EL (cell line): ENCODE data around the gene OTUB2.
A peak's percentile ranks its signal among the peaks of the same experiment; 100 is the strongest.

ENCODE experiments used
- DNase-seq: peaks from one replicate; pipeline ENCODE4 v3.0.0-alpha.2; 2016

The OTUB2 gene

GRCh38 chr14:93997082-93997481 is 29.1 kb upstream of the OTUB2 start, which contains the start of gene CCDC197:
CCDC197 (plus strand) TSS chr14:93997301; CDS start chr14:93998132, 831 bp downstream.
- DNase-seq: no peak

GRCh38 chr14:93997916-93998870 is 27.9 kb upstream of the OTUB2 start:
- DNase-seq: no peak

GRCh38 chr14:93998871-93999403 is 27.2 kb upstream of the OTUB2 start:
- DNase-seq: no peak

- no peak for DNase-seq
Measured at GRCh38 chr14:93999573-93999972, 26.6 kb upstream of the OTUB2 start.

GRCh38 chr14:94000267-94000666 is 25.9 kb upstream of the OTUB2 start:
- no peak for DNase-seq

GRCh38 chr14:94001016-94001415 is 25.1 kb upstream of the OTUB2 start:
- no peak for DNase-seq

GRCh38 chr14:94001501-94002396 is 24.4 kb upstream of the OTUB2 start:
- DNase-seq: peak; percentile 68

- DNase-seq: no peak
Measured at GRCh38 chr14:94003397-94003796, 22.7 kb upstream of the OTUB2 start.

- no peak for DNase-seq
Measured at GRCh38 chr14:94004015-94004414, 22.1 kb upstream of the OTUB2 start.

- DNase-seq: no peak
Measured at GRCh38 chr14:94005324-94006073, 20.6 kb upstream of the OTUB2 start.

- DNase-seq: no peak
Measured at GRCh38 chr14:94008234-94008633, 17.9 kb upstream of the OTUB2 start.

GRCh38 chr14:94009767-94010166 is 16.4 kb upstream of the OTUB2 start:
- DNase-seq: no peak

GRCh38 chr14:94010625-94011024 is 15.5 kb upstream of the OTUB2 start:
- DNase-seq: no peak

- DNase-seq: peak; percentile 26
Measured at GRCh38 chr14:94011795-94012194, 14.3 kb upstream of the OTUB2 start.

GRCh38 chr14:94014382-94014781 is 11.8 kb upstream of the OTUB2 start:
- DNase-seq: no peak

GRCh38 chr14:94015223-94015622 is 10.9 kb upstream of the OTUB2 start:
- no peak for DNase-seq

- no peak for DNase-seq
Measured at GRCh38 chr14:94016446-94016976, 9.6 kb upstream of the OTUB2 start.

- DNase-seq: no peak
Measured at GRCh38 chr14:94018308-94018707, 7.8 kb upstream of the OTUB2 start.

- no peak for DNase-seq
Measured at GRCh38 chr14:94019329-94019728, 6.8 kb upstream of the OTUB2 start.

GRCh38 chr14:94020267-94020666 is 5.9 kb upstream of the OTUB2 start:
- DNase-seq: no peak

GRCh38 chr14:94021001-94021400 is 5.1 kb upstream of the OTUB2 start:
- DNase-seq: no peak
